Transverse colon (tissue), 4 donors: ENCODE measurements around the gene PSTK. TPM values are rescaled to one million over a fixed set of nuclear protein-coding genes. Genes with fewer than 3 reads are reported as not detected.
A peak's percentile ranks its signal among the peaks of the same experiment; 100 is the strongest.

Experiments used
- DNase-seq: peaks from one replicate; pipeline ENCODE4 v3.0.0-alpha.2; 2019
- H3K27ac ChIP-seq, 4 donors: fragments of 200-600 bp; sonication (generic); 2 replicates each; pipeline ENCODE4 v1.5.1; 2016 to 2018; ENCODE audit warnings: inconsistent platforms in 4 of 4
- H3K27me3 ChIP-seq: fragments of 200-600 bp; sonication (generic); 2 replicates; pipeline ENCODE4 v1.5.1; 2017; ENCODE audit warnings: inconsistent platforms
- H3K36me3 ChIP-seq, 4 donors: fragments of 200-600 bp; sonication (generic); 2 replicates each; pipeline ENCODE4 v1.5.1; 2017 to 2019; ENCODE audit warnings: inconsistent platforms in 4 of 4
- H3K4me1 ChIP-seq, 4 donors: fragments of 200-600 bp; sonication (generic); 2 replicates each; pipeline ENCODE4 v1.5.1; 2017 to 2020; ENCODE audit warnings: inconsistent platforms in 4 of 4
- H3K4me3 ChIP-seq, 4 donors: fragments of 200-600 bp; sonication (generic); 1 replicate in 1 of 4; 2 replicates in 3 of 4; pipeline versions ENCODE4 v1.5.1 to v1.6.1; 2017 to 2019; ENCODE audit warnings: inconsistent platforms in 4 of 4
- H3K9me3 ChIP-seq, 2 donors: fragments of 200-600 bp; sonication (generic); 2 replicates each; pipeline ENCODE4 v1.5.1; 2017 to 2019; ENCODE audit warnings: inconsistent platforms in 2 of 2
- CTCF ChIP-seq, 5 experiments: fragments of 200-600 bp in 3 of 5; fragments of 450-650 bp in 2 of 5; sonication (generic) in 3 of 5; IDR thresholded peaks; 1 replicate in 2 of 5; 2 replicates in 3 of 5; pipeline ENCODE4 v1.5.1; 2016 to 2017; ENCODE audit warnings: antibody characterized with exemption in 5 of 5, inconsistent platforms in 3 of 5, mild to moderate bottlenecking in 2 of 5, moderate library complexity in 1 of 5
- EP300 ChIP-seq: sonication (generic); formaldehyde crosslinking; IDR thresholded peaks from one replicate; pipeline ENCODE4 v1.6.1; 2017; ENCODE audit warnings: antibody characterized with exemption, low read depth
- POLR2A ChIP-seq: fragments of 450-650 bp; IDR thresholded peaks from one replicate; pipeline ENCODE4 v1.6.1; 2016; ENCODE audit warnings: antibody characterized with exemption, mild to moderate bottlenecking, moderate library complexity
- POLR2AphosphoS5 ChIP-seq, 3 donors: sonication (generic); formaldehyde crosslinking; IDR thresholded peaks; one replicate each; pipeline ENCODE4 v1.6.1; 2016; ENCODE audit warnings: antibody characterized with exemption in 3 of 3
- WGBS, 2 donors: methylation state at CpG; one replicate each; pipeline ENCODE4 v1.1.5; 2018; ENCODE audit warnings: low coverage in 1 of 2; 5-methylcytosine and 5-hydroxymethylcytosine counted together
- in situ Hi-C, 4 donors: fragments of 200-750 bp; cut with MboI; loops; one replicate each; pipeline versions ENCODE4 v1.15.0 to v1.15.1; 2017; ENCODE audit warnings: low sequenced_read_pairs in 3 of 4, low pct_ligation_motif_present in 1 of 4, low pct_unique_long_range_greater_than_20kb in 1 of 4
- intact Hi-C: fragments of 100-400 bp; cut with DNase I; formaldehyde crosslinking; loops from one replicate; pipeline ENCODE4 v1.15.1; 2023; ENCODE audit warnings: low total_unique reads
- total RNA-seq, 4 donors: library from RNA; depleted of rRNA; stranded (reverse); fragments of >200 nt; gene quantifications; one replicate each; pipeline ENCODE4 v1.1.0, GENCODE V29; 2016

PSTK gene
- total RNA-seq, 4 donors from 2014 or later: 2.5 to 2.9 TPM; not detected in 2

- intact Hi-C loops: no loop called here
These were observed 11.5 kb upstream of the PSTK start for GRCh38 chr10:122968698-122969097.

GRCh38 chr10:122974023-122974422 is 6.2 kb upstream of the PSTK start:
- TF ChIP-seq EP300: no peak
- no peak for TF ChIP-seq POLR2A
- no peak for TF ChIP-seq POLR2AphosphoS5 (IDR thresholded peaks at IDR 0.05)
- TF ChIP-seq CTCF (IDR thresholded peaks at IDR 0.05): no peak
- Histone ChIP-seq H3K9me3 (no peaks in the 10 kb centered on the region), H3K4me1 (no peaks in the 10 kb centered on the region), H3K27ac (no peak overlapping the region), H3K36me3 (no peaks in the 10 kb centered on the region), H3K4me3 (no peak overlapping the region), H3K27me3 (no peaks in the 10 kb centered on the region)
- DNase-seq: no peak
- 68 to 74% methylated on average over 4 to 5 of the region's 5 CpGs for WGBS, 2 donors
- intact Hi-C loops: no loop called here
- in situ Hi-C loops: no loop called here

More at GRCh38 chr10:122968698-122969097, 11.5 kb upstream of the PSTK start:
- in situ Hi-C loops: no loop called here
- no peaks in the 10 kb centered on the region for H3K36me3 ChIP-seq
- no peak for TF ChIP-seq EP300
- TF ChIP-seq CTCF (IDR thresholded peaks at IDR 0.05): no peak
- no peak for TF ChIP-seq POLR2AphosphoS5 (IDR thresholded peaks at IDR 0.05)
- no peak for TF ChIP-seq POLR2A
- H3K27me3 ChIP-seq: no peaks in the 10 kb centered on the region
- no peak for DNase-seq
- WGBS, 2 donors: 76 to 77% methylated on average over 2 to 3 of the region's 3 CpGs
- H3K9me3 ChIP-seq: peaks cover 4 to 14% of the 10 kb centered on the region in 2 donors
- no peak overlapping the region for H3K27ac ChIP-seq
- no peaks in the 10 kb centered on the region for H3K4me1 ChIP-seq
- no peak overlapping the region for H3K4me3 ChIP-seq

GRCh38 chr10:122974543-122975064 is 5.6 kb upstream of the PSTK start:
- 58 to 77% methylated on average over 2 to 3 of the region's 3 CpGs for WGBS, 2 donors
- in situ Hi-C loops: no loop called here
- Histone ChIP-seq H3K27me3 (no peaks in the 10 kb centered on the region), H3K27ac (no peak overlapping the region), H3K4me1 (peaks cover 2 to 3% (median 2%) of the 10 kb centered on the region in 4 donors), H3K9me3 (no peaks in the 10 kb centered on the region), H3K4me3 (no peak overlapping the region), H3K36me3 (no peaks in the 10 kb centered on the region)
- intact Hi-C loops: no loop called here
- TF ChIP-seq CTCF (IDR thresholded peaks at IDR 0.05): no peak
- DNase-seq: no peak

- 27% methylated on average over 4 of the region's 4 CpGs; no CpG with 5 or more reads in 1 of the 2 donors for WGBS, 2 donors
- DNase-seq: no peak
- intact Hi-C loops: no loop called here
- TF ChIP-seq POLR2A (no peak), EP300 (no peak), CTCF (IDR thresholded peaks at IDR 0.05) (peak; percentile 15 to 39 (median 28)), POLR2AphosphoS5 (IDR thresholded peaks at IDR 0.05) (no peak)
- peak overlapping the region; percentile 86 to 96 (median 94) for H3K27ac ChIP-seq
- H3K27me3 ChIP-seq: no peaks in the 10 kb centered on the region
- H3K4me1 ChIP-seq: peaks cover 5 to 14% (median 8%) of the 10 kb centered on the region in 4 donors
- no peaks in the 10 kb centered on the region for H3K36me3 ChIP-seq
- in situ Hi-C loops: no loop called here
- peak overlapping the region in 3 of 4 donors; percentile 54 to 94 (median 58) for H3K4me3 ChIP-seq
- no peaks in the 10 kb centered on the region for H3K9me3 ChIP-seq
These were observed 864 bp downstream of the PSTK start for GRCh38 chr10:122981066-122981464.
